Suppressor macrophage treated with lipopolysaccharide for 4 hours (primary cell): Measurements from ENCODE around the gene RNMT.
A peak's percentile ranks its signal among the peaks of the same experiment; 100 is the strongest.
"Not testable (repeated sequence)": the region's sequence is repeated elsewhere in the genome, so short reads cannot be mapped to it uniquely, and the experiment has no call there.

Source experiments
- DNase-seq: peaks from one replicate; pipeline ENCODE4 v3.0.0-alpha.2; 2020

Gene RNMT

GRCh38 chr18:13745696-13746095 lies 19.2 kb downstream of the RNMT start:
- no peak for DNase-seq

DNA sequence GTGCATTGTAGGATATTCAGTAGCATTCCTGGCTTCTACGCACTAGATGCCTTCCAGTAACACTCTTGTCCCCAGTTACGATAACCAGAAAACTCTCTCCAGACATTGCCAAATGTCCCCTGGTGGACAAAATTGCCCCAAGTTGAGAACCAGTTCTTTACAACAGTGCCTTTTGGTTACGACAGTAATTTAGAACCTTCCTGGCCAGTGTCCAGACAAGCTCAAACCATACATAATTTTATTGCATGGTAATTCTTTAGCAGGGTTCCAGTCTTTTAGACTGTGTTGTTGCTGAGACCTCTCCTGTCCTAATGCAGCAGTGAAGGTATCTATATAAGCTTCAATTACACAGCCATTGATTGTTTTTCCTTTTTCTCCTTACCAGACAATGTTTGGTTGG lies 20.2 kb downstream of the RNMT start:
- DNase-seq: no peak

DNA sequence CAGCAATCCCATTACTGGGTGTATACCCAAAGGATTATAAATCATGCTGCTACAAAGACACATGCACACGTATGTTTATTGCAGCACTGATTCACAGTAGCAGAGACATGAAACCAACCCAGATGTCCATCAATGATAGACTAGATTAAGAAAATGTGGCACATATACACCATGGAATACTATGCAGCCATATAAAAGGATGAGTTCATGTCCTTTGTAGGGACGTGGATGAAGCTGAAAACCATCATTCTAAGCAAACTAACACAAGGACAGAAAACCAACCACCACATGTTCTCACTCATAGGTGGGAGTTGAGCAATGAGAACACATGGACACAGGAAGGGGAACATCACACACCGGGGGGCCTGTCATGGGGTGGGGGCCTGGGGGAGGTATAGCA lies 25.1 kb downstream of the RNMT start:
- not testable (repeated sequence) for DNase-seq

DNA sequence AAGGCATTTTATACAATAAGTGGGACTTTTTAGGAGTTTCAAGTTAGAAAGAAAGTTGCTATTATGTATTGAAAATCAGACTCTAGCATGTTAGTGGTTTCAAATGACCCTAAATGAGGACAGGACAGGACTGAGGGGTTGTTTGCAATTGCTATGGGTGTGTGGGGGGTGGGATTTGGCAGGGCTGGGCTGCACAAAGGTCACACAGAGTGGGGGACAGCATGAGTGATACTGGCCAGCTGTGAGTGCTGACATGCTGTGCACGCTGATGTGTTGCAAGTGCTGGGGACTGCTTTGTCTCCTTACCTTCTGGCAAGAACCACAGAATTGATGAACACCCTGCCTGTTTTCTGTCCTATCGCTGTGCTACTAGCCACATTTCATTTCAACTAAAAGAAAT lies 29.8 kb downstream of the RNMT start:
- no peak for DNase-seq

DNA sequence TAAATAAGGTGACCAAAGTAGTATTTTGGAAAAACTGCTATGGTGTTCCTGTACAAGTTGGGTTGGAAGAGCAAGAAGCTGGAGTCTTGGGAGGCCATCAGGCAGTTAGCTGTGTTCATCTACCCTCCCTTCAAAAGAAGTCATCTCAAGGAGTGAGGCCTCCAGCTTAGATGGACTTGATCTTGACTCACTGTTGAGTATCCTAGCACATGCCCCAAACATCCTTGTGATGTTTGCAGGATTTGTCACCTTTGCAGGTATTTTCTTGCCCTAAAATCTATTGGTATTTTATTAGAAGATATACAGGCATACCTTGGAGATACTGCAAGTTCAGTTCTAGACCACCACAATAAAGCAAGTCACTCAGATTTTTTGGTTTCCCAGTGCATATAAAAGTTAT lies 30.2 kb downstream of the RNMT start:
- no peak for DNase-seq

DNA sequence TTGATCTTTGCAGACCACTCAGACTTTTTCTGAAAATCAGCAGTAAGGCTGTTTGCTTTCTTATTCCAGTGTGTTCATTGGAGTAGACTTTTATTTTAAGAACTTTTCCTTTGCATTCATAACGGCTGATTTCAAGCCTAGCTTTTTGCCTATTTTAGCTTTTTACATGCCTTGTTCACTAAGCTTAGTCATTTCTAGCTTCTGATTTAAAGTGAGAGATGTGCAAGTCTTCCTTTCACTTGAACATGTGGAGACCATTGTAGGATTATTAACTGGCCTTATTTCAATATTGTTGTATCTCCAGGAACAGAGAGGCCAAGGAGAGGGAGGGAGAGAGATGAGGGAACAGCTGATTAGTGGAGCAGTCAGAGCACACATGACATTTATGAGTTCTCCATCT lies 32.1 kb downstream of the RNMT start:
- no peak for DNase-seq

DNA sequence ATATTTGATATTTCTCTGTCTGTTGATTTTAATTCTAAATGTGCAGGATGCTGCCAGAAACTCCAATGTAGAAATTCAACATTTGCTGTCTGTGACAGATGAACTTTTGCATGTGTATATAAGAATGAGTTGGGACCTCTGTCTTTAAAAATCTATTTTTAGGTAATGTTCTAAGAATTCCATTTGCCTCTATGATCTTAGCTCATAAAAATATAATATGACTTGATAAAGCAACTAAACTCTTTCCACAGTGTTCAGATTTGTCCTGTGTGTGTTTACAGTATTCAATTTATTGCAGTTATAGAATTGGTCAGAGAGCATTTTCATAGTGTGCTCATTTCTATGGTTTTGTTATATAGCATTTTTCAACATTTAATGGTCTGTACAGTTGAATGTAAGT lies 33.6 kb downstream of the RNMT start:
- no peak for DNase-seq

DNA sequence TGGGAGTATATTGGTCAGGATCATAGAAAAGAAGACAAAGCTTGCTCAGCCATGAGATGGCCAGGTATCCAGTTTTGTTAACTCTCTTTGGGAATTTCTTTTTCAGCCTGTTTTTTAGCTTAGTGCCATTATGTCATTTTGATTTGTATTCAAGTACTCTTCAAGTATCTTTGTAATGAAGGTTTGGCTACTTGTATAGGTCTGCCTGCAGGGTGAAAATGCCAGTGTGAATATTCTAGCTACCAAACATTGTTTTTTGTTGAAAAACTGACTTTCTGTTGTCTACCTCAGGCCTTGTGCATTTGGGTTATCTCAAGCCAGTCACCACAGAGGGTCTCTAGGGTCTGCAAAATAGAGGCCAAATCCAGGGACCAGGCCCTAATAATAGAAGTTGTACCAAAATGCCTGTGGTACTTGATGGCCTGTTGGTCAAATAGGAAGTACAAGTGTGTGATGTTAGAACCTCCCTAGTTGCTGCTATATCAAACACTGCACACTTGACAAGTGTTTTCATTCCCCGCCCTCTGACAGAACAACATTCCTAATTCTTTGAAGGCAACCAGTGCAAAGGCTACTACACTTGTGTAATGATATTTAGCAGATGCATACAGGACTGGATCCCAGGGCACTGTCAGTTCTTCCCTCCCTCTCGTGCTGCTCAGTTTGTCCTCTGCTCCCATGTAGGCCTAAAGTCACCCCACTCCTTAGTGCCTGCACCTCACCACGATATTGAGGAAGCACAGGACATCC lies 36.4 kb downstream of the RNMT start:
- no peak for DNase-seq

DNA sequence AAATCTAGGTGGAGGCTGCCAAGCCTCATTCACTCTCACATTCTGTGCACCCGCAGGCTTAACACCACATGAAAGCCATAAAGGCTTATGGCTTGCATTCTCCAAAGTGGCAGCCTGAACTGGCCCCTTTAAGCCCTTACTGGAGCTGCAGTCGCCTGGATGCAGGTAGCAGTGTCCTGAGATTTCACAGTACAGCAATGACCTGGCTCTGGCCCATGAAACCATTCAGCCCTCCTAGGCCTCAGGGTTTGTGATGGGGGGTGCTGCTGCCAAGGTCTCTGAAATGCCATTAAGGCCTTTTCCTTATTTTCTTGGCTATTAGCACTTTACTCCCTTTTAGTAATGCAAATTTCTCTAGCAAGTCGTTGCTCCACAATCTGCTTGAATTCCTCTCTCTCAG lies 48.6 kb downstream of the RNMT start:
- DNase-seq: no peak

DNA sequence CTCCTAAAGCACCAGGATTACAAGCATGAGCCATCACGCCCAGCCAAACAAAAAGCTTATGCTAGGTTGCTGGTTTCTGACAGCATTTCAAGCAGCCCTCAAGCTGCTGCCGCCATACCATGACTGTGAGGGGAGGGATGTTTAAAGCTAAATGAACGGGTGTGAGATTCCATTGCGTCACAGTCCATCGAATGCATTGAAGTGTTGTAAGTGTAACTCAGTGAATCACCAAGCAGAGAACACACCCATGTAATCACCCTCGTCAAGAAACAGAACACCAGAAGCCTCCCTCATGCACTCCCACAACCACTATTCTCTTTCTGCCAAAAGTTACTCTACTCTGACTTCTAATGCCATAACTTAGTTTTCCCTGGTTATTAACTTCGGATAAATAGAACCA lies 64.7 kb downstream of the RNMT start:
- no peak for DNase-seq

DNA sequence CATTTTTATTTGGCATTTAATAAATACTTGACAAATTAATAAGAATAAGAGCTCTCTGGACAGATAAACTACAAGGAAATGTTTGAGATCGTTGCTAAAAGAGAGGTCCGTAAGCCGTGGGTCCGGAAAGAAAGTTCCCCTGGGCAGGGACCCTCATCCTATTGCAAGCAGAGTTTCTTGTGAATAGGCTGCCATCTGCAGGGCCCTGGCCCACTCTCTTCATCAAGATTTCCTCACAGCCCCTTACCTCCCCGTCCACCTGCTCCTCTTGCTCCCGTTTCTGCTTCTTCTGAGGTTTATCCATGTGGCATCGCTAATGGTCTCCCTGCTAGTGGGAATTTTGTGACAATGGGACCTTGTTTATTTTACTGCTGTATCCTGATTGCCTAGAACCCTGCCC lies 67.3 kb downstream of the RNMT start:
- no peak for DNase-seq

DNA sequence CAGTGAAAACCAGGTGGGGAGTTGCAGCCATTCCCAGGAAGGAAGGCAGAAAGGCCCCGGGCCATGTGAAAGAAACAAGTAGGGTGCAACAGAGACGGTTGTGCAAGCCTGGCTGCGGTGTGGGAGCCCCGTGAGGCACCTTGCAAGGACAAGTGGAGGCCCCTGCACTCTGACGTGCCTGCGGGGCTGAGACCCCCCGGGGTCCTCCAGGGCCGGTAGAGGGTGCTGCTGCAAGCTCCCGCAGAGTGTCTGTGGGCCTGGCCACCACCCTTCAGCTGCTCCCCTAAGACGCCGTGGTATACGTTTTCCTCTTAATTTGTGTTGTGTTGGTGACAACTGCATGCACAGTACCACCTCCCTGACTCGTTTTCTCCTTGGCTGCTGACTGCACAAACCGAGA lies 70.0 kb downstream of the RNMT start:
- no peak for DNase-seq

GRCh38 chr18:13797157-13797611 lies 70.7 kb downstream of the RNMT start:
- DNase-seq: no peak

DNA sequence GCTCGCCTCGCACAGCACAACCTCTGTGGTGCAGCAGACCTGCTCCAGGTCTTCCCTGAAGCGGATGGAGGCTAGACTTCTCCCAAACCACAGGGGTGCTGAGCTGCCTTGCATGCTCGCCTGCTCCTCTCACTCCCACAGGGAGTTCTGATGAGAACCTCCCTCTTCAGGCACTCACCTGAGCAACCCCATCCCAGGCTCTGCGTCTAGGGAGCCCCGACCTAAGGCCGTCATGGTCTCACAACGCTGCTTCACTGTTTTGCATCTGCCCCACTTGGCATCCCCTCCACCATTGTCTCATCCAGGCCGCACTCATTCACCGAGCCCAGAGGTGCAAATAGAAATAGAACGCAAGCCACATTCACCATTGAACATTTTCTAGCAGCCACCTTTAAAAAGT lies 72.9 kb downstream of the RNMT start:
- no peak for DNase-seq

DNA sequence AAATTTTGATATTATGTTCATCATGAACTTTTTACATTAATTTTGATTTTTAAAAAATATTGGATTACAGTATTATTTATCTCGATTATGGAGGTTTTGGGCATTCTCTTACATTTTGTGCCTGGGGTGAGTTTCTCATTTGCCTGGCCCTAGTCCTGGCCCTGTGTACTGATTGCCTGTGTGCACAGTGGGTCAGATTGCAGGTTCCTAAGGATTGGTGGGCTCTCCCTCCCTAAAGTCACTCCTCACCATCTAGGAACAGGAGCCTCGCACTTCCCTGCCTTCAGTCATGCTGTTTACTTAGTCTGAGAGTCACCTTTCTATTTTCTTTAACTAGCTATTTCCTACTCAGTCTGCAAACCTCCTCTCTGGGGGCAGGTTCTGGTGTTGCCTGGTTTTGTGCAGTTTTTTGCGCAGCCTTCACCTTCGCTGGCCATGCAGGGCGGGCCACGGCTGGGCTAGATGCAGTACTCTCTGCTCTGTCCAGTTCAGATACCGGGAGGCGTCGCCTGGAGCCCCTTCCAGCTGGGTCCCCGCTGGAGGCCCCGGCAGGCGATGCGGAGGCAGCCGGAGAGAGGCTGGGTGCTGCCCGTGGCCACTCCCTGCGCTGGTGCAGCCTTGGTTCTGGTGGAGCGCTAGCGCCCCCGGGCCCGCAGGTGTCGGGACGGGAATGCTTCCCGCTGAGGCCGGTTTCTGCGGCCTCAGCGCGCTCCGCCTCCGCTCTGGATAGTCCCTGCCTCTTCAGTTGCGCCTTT lies 74.2 kb downstream of the RNMT start:
- peak; percentile 53 for DNase-seq

- DNase-seq: no peak
Observed at GRCh38 chr18:13801260-13801601, 74.8 kb downstream of the RNMT start.

DNA sequence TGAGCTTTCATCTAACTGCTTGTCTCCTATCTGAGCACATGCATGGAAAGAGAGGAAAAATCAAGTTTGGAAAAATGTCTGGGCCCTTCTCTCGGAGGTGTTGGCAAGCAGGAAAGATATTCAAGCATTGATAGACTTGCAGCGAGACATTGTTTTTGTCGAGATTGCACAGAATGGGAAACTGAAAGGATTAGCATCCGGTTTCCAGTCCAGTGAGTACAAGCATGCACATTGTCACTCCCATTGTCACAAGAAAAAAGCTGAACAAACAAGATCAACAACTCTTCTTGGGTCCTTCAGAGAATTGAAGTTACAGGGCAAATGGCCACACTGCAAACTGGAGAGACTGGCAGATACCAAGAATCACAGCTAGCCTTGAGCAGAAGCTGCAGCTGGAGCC lies 77.8 kb downstream of the RNMT start:
- no peak for DNase-seq

DNA sequence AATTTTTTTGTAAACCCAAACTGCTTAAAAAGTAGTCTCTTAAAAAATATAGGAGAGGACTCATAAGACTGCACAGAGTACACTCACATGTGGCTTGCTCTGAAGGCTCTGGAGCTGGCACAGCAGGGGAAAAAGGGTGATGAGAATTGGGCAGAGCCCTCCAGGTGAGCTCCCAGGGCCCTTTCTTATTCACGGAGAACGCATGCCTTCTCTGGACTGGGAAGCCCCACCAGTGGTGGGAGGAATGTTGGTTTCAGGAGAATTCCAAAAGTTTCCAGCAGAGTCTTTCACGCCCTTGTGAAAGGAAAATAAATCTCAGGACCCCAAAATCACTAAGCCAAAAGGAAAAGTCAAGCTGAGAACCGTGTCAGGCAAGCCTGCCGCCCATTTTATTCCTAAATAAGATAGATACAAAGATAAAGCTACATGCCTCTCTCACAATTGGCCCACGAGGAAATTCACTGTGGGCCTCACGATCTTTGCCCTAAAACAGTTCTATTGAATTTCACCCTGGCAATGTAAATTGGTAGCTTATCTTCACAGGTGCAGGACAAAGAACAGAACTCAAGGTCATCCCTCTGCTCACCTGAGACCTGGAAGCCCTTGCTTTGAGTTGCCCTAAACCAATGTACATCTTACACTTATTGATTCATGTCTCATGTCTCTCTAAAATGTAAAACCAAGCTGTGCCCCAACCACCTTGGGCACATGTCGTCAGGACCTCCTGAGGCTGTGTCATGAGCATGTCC lies 82.0 kb downstream of the RNMT start:
- DNase-seq: no peak

DNA sequence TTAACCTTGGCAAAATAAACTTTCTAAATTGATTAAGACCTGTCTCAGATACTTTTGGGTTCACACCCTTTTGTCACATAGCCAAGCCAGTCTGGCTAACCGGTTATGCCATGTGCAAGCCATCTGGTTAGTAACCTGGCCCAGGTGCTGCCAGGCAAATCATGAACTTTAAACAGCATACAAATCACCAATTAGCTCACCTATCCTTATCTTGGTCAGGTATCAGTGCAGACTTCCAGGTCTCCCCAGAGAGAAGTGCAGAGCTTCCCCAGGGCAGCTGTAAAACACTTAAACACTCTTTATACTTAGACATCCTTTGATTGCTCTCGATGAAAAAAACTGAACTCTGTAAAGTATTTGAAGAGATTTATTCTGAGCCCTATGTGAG lies 82.6 kb downstream of the RNMT start:
- DNase-seq: no peak

GRCh38 chr18:13809531-13810255 lies 83.2 kb downstream of the RNMT start:
- DNase-seq: no peak

- DNase-seq: no peak
Observed at GRCh38 chr18:13810950-13811485, 84.5 kb downstream of the RNMT start.

DNA sequence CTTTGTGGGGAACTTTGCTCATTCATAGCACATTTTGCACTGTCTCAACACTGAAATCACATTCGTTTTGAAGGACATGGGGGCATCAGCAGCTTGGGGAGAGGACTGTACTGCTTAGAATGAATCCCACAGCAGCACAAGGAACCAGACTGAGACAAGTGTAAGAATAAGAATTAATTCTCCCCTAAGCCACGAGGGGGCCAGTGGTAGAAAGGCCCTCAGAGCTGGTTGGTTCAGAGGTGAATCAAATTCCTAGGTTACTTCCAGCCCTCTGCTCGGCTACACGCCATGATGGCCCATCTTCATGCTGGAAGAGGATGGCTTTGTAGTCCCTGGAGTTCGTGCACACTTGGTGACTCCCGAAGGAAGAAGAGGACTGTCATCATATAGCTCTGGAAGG lies 85.5 kb downstream of the RNMT start:
- no peak for DNase-seq

DNA sequence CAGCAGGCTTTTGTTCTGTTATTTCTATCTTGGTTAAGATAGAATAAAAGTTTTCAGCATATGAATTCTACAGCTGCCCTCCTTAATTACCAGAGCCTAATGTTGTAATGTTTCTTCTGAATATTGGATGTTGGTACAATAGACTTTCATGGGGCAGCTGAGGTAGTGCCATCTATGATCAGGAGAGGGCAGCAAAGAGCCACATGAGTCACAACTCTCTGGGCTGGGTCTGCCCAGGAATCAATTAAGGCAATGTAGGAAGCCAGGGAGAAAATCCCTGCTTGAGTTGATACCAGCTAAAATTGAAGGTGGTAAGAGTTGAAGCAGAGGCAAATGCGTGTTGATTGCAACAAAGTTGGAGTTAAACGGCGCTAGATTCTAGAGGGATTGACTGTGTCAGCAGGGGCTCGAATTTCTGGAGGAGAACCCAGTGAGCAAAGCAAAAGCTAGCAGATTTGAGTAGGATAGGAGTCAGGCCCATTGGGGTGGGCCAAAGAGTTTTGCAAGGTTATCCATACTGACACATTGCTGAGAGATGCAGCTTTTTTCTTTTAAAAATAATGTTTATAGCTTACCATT lies 86.9 kb downstream of the RNMT start:
- peak; percentile 71 for DNase-seq
